Epidermal melanocyte (primary cell): ENCODE data around the gene ATP6V1B1.
"Not testable (repeated sequence)": the region's sequence is repeated elsewhere in the genome, so short reads cannot be mapped to it uniquely, and the experiment has no call there.

Experiments used
- DNase-seq: peaks from one replicate; pipeline ENCODE4 v3.0.0; 2011; ENCODE audit warnings: low spot score; ENCODE audit not compliant: insufficient read length

ATP6V1B1 gene

GRCh38 chr2:71005271-71006202 is 69.8 kb downstream of the ATP6V1B1 start:
- no peak for DNase-seq

GRCh38 chr2:71006323-71006722 is 70.6 kb downstream of the ATP6V1B1 start:
- no peak for DNase-seq

GRCh38 chr2:71006955-71007799 is 71.5 kb downstream of the ATP6V1B1 start:
- no peak for DNase-seq

GRCh38 chr2:71008342-71008741 is 72.6 kb downstream of the ATP6V1B1 start:
- no peak for DNase-seq

GRCh38 chr2:71011786-71012185 is 76.1 kb downstream of the ATP6V1B1 start:
- not testable (repeated sequence) for DNase-seq
